ENCODE data around the gene TBCC. TPM values are rescaled to one million over a fixed set of nuclear protein-coding genes. Genes with fewer than 3 reads are reported as not detected.

Gene TBCC
- total and polyA plus RNA-seq, 10 of the 15 experiments (the other 5 are each of a cell fraction or from before 2014, with no cell fraction given) = 2.5 to 41.9 (median 20.3) TPM

DNA sequence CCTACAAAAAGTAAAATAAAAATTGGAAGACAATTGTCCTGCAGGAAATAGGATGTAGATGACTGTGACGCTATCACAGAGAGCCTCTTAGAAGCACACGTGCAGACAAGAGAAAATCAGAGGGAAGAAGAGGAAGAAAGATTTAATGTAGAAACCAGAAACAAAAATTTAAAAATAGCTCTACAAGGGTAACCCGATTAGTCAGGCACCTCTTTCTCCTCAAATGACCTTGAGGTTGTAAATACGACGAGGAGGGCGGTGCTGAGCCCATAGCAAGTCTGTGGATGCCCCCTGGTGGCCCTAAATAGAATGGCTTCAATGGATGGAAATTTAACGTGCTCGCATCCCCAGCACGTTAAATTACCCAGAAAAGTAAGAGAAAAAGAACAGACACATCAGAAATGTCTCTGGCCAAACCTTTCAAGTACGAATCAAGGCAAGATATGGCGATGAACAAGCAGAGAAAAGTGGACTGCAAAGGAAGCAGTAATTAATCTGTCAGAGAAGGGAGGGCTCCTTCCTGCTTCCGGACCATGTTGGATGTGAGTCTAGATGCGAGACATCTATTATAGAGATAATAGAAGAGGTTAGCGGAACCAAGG lies 19.3 kb downstream of the TBCC start (continued):
- TF ChIP-seq, protein P1, sequence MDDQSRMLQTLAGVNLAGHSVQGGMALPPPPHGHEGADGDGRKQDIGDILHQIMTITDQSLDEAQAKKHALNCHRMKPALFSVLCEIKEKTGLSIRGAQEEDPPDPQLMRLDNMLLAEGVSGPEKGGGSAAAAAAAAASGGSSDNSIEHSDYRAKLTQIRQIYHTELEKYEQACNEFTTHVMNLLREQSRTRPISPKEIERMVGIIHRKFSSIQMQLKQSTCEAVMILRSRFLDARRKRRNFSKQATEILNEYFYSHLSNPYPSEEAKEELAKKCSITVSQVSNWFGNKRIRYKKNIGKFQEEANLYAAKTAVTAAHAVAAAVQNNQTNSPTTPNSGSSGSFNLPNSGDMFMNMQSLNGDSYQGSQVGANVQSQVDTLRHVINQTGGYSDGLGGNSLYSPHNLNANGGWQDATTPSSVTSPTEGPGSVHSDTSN (IDR thresholded peaks at IDR 0.05; ENCODE audit: insufficient replicate concordance, low read depth, low read length) = no peak
- no peak for TF ChIP-seq CEBPB (IDR thresholded peaks at IDR 0.05; ENCODE audit: borderline replicate concordance in 1 of 2, low read depth in 2 of 2, low read length in 2 of 2)
- TF ChIP-seq, protein P2, sequence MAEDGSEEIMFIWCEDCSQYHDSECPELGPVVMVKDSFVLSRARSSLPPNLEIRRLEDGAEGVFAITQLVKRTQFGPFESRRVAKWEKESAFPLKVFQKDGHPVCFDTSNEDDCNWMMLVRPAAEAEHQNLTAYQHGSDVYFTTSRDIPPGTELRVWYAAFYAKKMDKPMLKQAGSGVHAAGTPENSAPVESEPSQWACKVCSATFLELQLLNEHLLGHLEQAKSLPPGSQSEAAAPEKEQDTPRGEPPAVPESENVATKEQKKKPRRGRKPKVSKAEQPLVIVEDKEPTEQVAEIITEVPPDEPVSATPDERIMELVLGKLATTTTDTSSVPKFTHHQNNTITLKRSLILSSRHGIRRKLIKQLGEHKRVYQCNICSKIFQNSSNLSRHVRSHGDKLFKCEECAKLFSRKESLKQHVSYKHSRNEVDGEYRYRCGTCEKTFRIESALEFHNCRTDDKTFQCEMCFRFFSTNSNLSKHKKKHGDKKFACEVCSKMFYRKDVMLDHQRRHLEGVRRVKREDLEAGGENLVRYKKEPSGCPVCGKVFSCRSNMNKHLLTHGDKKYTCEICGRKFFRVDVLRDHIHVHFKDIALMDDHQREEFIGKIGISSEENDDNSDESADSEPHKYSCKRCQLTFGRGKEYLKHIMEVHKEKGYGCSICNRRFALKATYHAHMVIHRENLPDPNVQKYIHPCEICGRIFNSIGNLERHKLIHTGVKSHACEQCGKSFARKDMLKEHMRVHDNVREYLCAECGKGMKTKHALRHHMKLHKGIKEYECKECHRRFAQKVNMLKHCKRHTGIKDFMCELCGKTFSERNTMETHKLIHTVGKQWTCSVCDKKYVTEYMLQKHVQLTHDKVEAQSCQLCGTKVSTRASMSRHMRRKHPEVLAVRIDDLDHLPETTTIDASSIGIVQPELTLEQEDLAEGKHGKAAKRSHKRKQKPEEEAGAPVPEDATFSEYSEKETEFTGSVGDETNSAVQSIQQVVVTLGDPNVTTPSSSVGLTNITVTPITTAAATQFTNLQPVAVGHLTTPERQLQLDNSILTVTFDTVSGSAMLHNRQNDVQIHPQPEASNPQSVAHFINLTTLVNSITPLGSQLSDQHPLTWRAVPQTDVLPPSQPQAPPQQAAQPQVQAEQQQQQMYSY (CRISPR knock-in tag; IDR thresholded peaks at IDR 0.05) = no peak
- no peak for TF ChIP-seq MTA3 (IDR thresholded peaks at IDR 0.05; ENCODE audit: borderline replicate concordance, low read length)
- TF ChIP-seq SRF (IDR thresholded peaks at IDR 0.05; ENCODE audit: low read depth in 2 of 2, low read length in 2 of 2) = no peak
- no peak for TF ChIP-seq RBBP5 (conservative IDR thresholded peaks at IDR 0.05)
- TF ChIP-seq PAX5 (IDR thresholded peaks at IDR 0.05; ENCODE audit: borderline replicate concordance, low read depth, low read length) = no peak
- TF ChIP-seq FOXM1 (IDR thresholded peaks at IDR 0.05; ENCODE audit: low read depth, low read length) = 0 out of 2 replicates have a peak, but pooled peaks have one; percentile 30
- no peak for TF ChIP-seq ZNF217 (IDR thresholded peaks at IDR 0.05)
- no peak for TF ChIP-seq ASH2L (IDR thresholded peaks at IDR 0.05; ENCODE audit: borderline replicate concordance, low read depth)
- TF ChIP-seq ZNF207 (IDR thresholded peaks at IDR 0.05; ENCODE audit: borderline replicate concordance) = no peak
- no peak for TF ChIP-seq ZBED1 (IDR thresholded peaks at IDR 0.05; ENCODE audit: borderline replicate concordance)
- peak; percentile 92 for TF ChIP-seq RAD21 (IDR thresholded peaks at IDR 0.05; ENCODE audit: insufficient read depth, low read depth, low read length)
- no peak for TF ChIP-seq EZH2 (IDR thresholded peaks at IDR 0.05; ENCODE audit: borderline replicate concordance, control insufficient read depth, low read depth, low read length)
- TF ChIP-seq, protein P3, sequence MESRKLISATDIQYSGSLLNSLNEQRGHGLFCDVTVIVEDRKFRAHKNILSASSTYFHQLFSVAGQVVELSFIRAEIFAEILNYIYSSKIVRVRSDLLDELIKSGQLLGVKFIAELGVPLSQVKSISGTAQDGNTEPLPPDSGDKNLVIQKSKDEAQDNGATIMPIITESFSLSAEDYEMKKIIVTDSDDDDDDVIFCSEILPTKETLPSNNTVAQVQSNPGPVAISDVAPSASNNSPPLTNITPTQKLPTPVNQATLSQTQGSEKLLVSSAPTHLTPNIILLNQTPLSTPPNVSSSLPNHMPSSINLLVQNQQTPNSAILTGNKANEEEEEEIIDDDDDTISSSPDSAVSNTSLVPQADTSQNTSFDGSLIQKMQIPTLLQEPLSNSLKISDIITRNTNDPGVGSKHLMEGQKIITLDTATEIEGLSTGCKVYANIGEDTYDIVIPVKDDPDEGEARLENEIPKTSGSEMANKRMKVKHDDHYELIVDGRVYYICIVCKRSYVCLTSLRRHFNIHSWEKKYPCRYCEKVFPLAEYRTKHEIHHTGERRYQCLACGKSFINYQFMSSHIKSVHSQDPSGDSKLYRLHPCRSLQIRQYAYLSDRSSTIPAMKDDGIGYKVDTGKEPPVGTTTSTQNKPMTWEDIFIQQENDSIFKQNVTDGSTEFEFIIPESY (IDR thresholded peaks at IDR 0.05) = no peak
- TF ChIP-seq, protein P4, sequence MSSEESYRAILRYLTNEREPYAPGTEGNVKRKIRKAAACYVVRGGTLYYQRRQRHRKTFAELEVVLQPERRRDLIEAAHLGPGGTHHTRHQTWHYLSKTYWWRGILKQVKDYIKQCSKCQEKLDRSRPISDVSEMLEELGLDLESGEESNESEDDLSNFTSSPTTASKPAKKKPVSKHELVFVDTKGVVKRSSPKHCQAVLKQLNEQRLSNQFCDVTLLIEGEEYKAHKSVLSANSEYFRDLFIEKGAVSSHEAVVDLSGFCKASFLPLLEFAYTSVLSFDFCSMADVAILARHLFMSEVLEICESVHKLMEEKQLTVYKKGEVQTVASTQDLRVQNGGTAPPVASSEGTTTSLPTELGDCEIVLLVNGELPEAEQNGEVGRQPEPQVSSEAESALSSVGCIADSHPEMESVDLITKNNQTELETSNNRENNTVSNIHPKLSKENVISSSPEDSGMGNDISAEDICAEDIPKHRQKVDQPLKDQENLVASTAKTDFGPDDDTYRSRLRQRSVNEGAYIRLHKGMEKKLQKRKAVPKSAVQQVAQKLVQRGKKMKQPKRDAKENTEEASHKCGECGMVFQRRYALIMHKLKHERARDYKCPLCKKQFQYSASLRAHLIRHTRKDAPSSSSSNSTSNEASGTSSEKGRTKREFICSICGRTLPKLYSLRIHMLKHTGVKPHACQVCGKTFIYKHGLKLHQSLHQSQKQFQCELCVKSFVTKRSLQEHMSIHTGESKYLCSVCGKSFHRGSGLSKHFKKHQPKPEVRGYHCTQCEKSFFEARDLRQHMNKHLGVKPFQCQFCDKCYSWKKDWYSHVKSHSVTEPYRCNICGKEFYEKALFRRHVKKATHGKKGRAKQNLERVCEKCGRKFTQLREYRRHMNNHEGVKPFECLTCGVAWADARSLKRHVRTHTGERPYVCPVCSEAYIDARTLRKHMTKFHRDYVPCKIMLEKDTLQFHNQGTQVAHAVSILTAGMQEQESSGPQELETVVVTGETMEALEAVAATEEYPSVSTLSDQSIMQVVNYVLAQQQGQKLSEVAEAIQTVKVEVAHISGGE (CRISPR knock-in tag; IDR thresholded peaks at IDR 0.05) = no peak
- no peak for TF ChIP-seq TCF3 (IDR thresholded peaks at IDR 0.05; ENCODE audit: borderline replicate concordance, insufficient read depth, low read depth, low read length)
- no peak for TF ChIP-seq LARP7 (IDR thresholded peaks at IDR 0.05)
- TF ChIP-seq POLR2AphosphoS2 (IDR thresholded peaks at IDR 0.05; ENCODE audit: low read depth, low read length) = no peak
